ENCODE results near the gene FAM180A. TPM values are rescaled to one million over a fixed set of nuclear protein-coding genes. Genes with fewer than 3 reads are reported as not detected.

Gene FAM180A
- total and polyA plus RNA-seq, 4 donors: 0.19 to 10.5 (median 5.6) TPM

DNA sequence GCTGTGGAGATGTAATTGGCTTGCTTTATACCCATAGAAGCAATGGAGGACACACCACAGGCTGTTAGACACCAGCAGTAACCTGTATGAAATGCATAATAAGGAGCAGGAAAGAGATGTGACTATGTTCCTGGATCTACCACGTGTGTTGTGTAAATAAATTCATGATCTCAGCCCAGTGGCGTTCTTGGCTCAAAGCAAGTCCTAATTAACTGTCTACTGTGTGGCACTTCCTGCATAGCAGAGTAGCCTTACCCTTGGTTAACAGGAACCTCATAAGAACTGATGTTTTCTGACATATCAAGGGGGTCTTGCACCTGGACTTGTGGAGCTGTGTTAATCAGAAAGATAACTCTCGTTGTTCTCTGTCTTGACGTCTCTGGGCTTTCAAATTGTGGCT, 25.7 kb upstream of the FAM180A start:
- peaks cover 0 to 2% (median 0%) of the 10 kb centered on the region in 4 donors for H3K27me3 ChIP-seq (ENCODE audit: control insufficient read depth in 4 of 4, insufficient read depth in 4 of 4, low read length in 3 of 4)
- no peak for DNase-seq (ENCODE audit: low spot score)
- no peak overlapping the region for H3K9ac ChIP-seq (ENCODE audit: low read depth in 1 of 2, low read length in 2 of 2)
- H3K27ac ChIP-seq (ENCODE audit: low read depth in 1 of 2, low read length in 2 of 2): no peak overlapping the region
- peaks cover 0 to 5% (median 2%) of the 10 kb centered on the region in 4 donors for H3K9me3 ChIP-seq (ENCODE audit: control insufficient read depth in 4 of 4, low read length in 3 of 4)
- H3K36me3 ChIP-seq (ENCODE audit: control insufficient read depth in 4 of 4, insufficient read depth in 3 of 4, low read depth in 1 of 4, low read length in 3 of 4): no peaks in the 10 kb centered on the region
- TF ChIP-seq TAF1 (conservative IDR thresholded peaks at IDR 0.05) (no peak), HNF4A (conservative IDR thresholded peaks at IDR 0.05) (no peak), FOXA1 (IDR thresholded peaks at IDR 0.05) (no peak), GABPA (IDR thresholded peaks at IDR 0.05 in 1 of 2, conservative IDR thresholded peaks at IDR 0.05 in 1 of 2) (no peak), RXRA (IDR thresholded peaks at IDR 0.05) (no peak), EGR1 (IDR thresholded peaks at IDR 0.05; ENCODE audit: low read depth in 2 of 2) (no peak), JUND (IDR thresholded peaks at IDR 0.05) (no peak), YY1 (IDR thresholded peaks at IDR 0.05) (no peak), SP1 (IDR thresholded peaks at IDR 0.05) (no peak), FOXA2 (IDR thresholded peaks at IDR 0.05) (no peak), HNF4G (IDR thresholded peaks at IDR 0.05) (no peak)
- TF ChIP-seq, protein P1, sequence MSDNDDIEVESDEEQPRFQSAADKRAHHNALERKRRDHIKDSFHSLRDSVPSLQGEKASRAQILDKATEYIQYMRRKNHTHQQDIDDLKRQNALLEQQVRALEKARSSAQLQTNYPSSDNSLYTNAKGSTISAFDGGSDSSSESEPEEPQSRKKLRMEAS (IDR thresholded peaks at IDR 0.05): no peak
- TF ChIP-seq, protein P2, sequence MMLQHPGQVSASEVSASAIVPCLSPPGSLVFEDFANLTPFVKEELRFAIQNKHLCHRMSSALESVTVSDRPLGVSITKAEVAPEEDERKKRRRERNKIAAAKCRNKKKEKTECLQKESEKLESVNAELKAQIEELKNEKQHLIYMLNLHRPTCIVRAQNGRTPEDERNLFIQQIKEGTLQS (IDR thresholded peaks at IDR 0.05): no peak
- TF ChIP-seq, protein P3, sequence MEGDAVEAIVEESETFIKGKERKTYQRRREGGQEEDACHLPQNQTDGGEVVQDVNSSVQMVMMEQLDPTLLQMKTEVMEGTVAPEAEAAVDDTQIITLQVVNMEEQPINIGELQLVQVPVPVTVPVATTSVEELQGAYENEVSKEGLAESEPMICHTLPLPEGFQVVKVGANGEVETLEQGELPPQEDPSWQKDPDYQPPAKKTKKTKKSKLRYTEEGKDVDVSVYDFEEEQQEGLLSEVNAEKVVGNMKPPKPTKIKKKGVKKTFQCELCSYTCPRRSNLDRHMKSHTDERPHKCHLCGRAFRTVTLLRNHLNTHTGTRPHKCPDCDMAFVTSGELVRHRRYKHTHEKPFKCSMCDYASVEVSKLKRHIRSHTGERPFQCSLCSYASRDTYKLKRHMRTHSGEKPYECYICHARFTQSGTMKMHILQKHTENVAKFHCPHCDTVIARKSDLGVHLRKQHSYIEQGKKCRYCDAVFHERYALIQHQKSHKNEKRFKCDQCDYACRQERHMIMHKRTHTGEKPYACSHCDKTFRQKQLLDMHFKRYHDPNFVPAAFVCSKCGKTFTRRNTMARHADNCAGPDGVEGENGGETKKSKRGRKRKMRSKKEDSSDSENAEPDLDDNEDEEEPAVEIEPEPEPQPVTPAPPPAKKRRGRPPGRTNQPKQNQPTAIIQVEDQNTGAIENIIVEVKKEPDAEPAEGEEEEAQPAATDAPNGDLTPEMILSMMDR (IDR thresholded peaks at IDR 0.05; ENCODE audit: low read depth, low read length, missing input control): no peak
- 57% methylated on average over 4 of the region's 4 CpGs for WGBS
- H3K4me3 ChIP-seq (ENCODE audit: low read depth in 1 of 3, low read length in 3 of 3): no peak overlapping the region
- no peaks in the 10 kb centered on the region for H3K4me1 ChIP-seq (ENCODE audit: control insufficient read depth in 4 of 4, insufficient read depth in 4 of 4, low read length in 3 of 4)

DNA sequence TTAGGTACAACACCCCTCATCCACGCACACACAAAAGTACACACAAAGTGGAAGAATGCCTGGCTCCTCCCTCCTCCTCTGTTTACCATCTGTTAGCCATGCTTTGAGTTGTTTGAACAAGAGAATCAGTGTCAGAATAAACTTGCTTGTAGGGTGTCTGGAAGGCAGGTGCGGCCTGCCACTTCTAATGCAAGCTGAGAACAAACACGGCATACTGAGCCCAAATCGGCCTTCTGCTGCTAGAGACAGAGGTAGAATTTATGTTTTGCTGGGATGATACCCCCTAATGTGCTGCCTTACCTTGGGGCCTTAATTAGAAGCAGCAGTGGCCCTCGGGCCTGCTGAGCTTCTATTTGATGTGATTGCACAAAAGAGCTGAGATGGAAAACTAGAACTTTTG, 24.9 kb upstream of the FAM180A start:
- no peaks in the 10 kb centered on the region for H3K4me1 ChIP-seq (ENCODE audit: control insufficient read depth in 4 of 4, insufficient read depth in 4 of 4, low read length in 3 of 4)
- H3K36me3 ChIP-seq (ENCODE audit: control insufficient read depth in 4 of 4, insufficient read depth in 3 of 4, low read depth in 1 of 4, low read length in 3 of 4): no peaks in the 10 kb centered on the region
- no peak overlapping the region for H3K27ac ChIP-seq (ENCODE audit: low read depth in 1 of 2, low read length in 2 of 2)
- H3K4me3 ChIP-seq (ENCODE audit: low read depth in 1 of 3, low read length in 3 of 3): no peak overlapping the region
- H3K9ac ChIP-seq (ENCODE audit: low read depth in 1 of 2, low read length in 2 of 2): no peak overlapping the region
- peaks cover 0 to 2% (median 0%) of the 10 kb centered on the region in 4 donors for H3K27me3 ChIP-seq (ENCODE audit: control insufficient read depth in 4 of 4, insufficient read depth in 4 of 4, low read length in 3 of 4)
- peaks cover 0 to 5% (median 2%) of the 10 kb centered on the region in 4 donors for H3K9me3 ChIP-seq (ENCODE audit: control insufficient read depth in 4 of 4, low read length in 3 of 4)
- TF ChIP-seq YY1 (IDR thresholded peaks at IDR 0.05) (no peak), JUND (IDR thresholded peaks at IDR 0.05) (no peak), SP1 (IDR thresholded peaks at IDR 0.05) (no peak), FOXA2 (IDR thresholded peaks at IDR 0.05) (no peak), GABPA (IDR thresholded peaks at IDR 0.05 in 1 of 2, conservative IDR thresholded peaks at IDR 0.05 in 1 of 2) (no peak), HNF4G (IDR thresholded peaks at IDR 0.05) (no peak), HNF4A (conservative IDR thresholded peaks at IDR 0.05) (no peak), FOXA1 (IDR thresholded peaks at IDR 0.05) (no peak), RAD21 (IDR thresholded peaks at IDR 0.05) (no peak)
- TF ChIP-seq, protein P4, sequence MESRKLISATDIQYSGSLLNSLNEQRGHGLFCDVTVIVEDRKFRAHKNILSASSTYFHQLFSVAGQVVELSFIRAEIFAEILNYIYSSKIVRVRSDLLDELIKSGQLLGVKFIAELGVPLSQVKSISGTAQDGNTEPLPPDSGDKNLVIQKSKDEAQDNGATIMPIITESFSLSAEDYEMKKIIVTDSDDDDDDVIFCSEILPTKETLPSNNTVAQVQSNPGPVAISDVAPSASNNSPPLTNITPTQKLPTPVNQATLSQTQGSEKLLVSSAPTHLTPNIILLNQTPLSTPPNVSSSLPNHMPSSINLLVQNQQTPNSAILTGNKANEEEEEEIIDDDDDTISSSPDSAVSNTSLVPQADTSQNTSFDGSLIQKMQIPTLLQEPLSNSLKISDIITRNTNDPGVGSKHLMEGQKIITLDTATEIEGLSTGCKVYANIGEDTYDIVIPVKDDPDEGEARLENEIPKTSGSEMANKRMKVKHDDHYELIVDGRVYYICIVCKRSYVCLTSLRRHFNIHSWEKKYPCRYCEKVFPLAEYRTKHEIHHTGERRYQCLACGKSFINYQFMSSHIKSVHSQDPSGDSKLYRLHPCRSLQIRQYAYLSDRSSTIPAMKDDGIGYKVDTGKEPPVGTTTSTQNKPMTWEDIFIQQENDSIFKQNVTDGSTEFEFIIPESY (IDR thresholded peaks at IDR 0.05): no peak
- TF ChIP-seq, protein P2 (IDR thresholded peaks at IDR 0.05): no peak
- TF ChIP-seq, protein P5, sequence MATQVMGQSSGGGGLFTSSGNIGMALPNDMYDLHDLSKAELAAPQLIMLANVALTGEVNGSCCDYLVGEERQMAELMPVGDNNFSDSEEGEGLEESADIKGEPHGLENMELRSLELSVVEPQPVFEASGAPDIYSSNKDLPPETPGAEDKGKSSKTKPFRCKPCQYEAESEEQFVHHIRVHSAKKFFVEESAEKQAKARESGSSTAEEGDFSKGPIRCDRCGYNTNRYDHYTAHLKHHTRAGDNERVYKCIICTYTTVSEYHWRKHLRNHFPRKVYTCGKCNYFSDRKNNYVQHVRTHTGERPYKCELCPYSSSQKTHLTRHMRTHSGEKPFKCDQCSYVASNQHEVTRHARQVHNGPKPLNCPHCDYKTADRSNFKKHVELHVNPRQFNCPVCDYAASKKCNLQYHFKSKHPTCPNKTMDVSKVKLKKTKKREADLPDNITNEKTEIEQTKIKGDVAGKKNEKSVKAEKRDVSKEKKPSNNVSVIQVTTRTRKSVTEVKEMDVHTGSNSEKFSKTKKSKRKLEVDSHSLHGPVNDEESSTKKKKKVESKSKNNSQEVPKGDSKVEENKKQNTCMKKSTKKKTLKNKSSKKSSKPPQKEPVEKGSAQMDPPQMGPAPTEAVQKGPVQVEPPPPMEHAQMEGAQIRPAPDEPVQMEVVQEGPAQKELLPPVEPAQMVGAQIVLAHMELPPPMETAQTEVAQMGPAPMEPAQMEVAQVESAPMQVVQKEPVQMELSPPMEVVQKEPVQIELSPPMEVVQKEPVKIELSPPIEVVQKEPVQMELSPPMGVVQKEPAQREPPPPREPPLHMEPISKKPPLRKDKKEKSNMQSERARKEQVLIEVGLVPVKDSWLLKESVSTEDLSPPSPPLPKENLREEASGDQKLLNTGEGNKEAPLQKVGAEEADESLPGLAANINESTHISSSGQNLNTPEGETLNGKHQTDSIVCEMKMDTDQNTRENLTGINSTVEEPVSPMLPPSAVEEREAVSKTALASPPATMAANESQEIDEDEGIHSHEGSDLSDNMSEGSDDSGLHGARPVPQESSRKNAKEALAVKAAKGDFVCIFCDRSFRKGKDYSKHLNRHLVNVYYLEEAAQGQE (IDR thresholded peaks at IDR 0.05): no peak
- DNase-seq (ENCODE audit: low spot score): no peak
- WGBS: 55% methylated on average over 5 of the region's 5 CpGs

Data from liver (tissue), 9 donors.